H1 (cell line): ENCODE measurements around the gene TCAF1. TPM values are rescaled to one million over a fixed set of nuclear protein-coding genes. Genes with fewer than 3 reads are reported as not detected.
A peak's percentile ranks its signal among the peaks of the same experiment; 100 is the strongest.
"Not testable (repeated sequence)": the region's sequence is repeated elsewhere in the genome, so short reads cannot be mapped to it uniquely, and the experiment has no call there.

Experiments used
- CTCF ChIA-PET: fragments of 300-600 bp; sonication (Branson Sonifier 250); formaldehyde crosslinking; loops from one replicate; lab custom pipeline; 2021; ENCODE audit not compliant: partially characterized antibody; lab: Charles Lee
- POLR2A ChIA-PET: fragments of 300-600 bp; sonication (Branson Sonifier 250); formaldehyde crosslinking; loops from one replicate; lab custom pipeline; 2021; ENCODE audit warnings: inconsistent platforms; ENCODE audit not compliant: partially characterized antibody; lab: Charles Lee
- DNase-seq, 2 experiments: peaks; one replicate each; pipeline versions ENCODE4 v3.0.0 to v3.0.0-alpha.2; 2010 to 2022; ENCODE audit warnings: low spot score in 2 of 2, low read depth in 1 of 2, mixed read lengths in 1 of 2
- FAIRE-seq: peaks from 2 replicates; lab custom pipeline; 2011; peaks lifted over from hg19 to GRCh38; lab: Jason Lieb, UNC
- H2AFZ ChIP-seq: 2 replicates; pipeline ENCODE4 v1.8.1; 2012; ENCODE audit warnings: low read length, inconsistent platforms
- H2AK5ac ChIP-seq: 2 replicates; pipeline ENCODE4 v1.6.1; 2013; ENCODE audit warnings: low read depth, low read length
- H2BK120ac ChIP-seq: replicated peaks from 2 replicates; pipeline ENCODE3; 2013; ENCODE audit warnings: low read depth, low read length, inconsistent platforms
- H2BK12ac ChIP-seq: 2 replicates; pipeline ENCODE4 v1.6.1; 2013; ENCODE audit warnings: low read depth, low read length
- H2BK15ac ChIP-seq: 2 replicates; pipeline ENCODE4 v1.6.1; 2013; ENCODE audit warnings: low read length
- H2BK20ac ChIP-seq: 2 replicates; pipeline ENCODE4 v1.6.1; 2013; ENCODE audit warnings: low read length
- H2BK5ac ChIP-seq: 2 replicates; pipeline ENCODE4 v1.6.1; 2013; ENCODE audit warnings: low read depth, low read length
- H3K14ac ChIP-seq: 2 replicates; pipeline ENCODE4 v1.6.1; 2013; ENCODE audit warnings: inconsistent platforms; ENCODE audit not compliant: insufficient read length
- H3K18ac ChIP-seq: 2 replicates; pipeline ENCODE4 v1.6.1; 2013; ENCODE audit warnings: low read length; ENCODE audit errors: extremely low read depth
- H3K23ac ChIP-seq: 2 replicates; pipeline ENCODE4 v1.6.1; 2013; ENCODE audit warnings: inconsistent platforms; ENCODE audit not compliant: insufficient read length
- H3K23me2 ChIP-seq: 2 replicates; pipeline ENCODE4 v1.6.1; 2013; ENCODE audit warnings: low read depth, low read length
- H3K27ac ChIP-seq: 2 replicates; pipeline ENCODE4 v1.6.1; 2011; ENCODE audit warnings: low read depth, low read length, inconsistent platforms
- H3K27me3 ChIP-seq, 4 experiments: replicated peaks in 1 of 4; 1 replicate in 1 of 4; 2 replicates in 3 of 4; pipeline versions ENCODE4 v1.6.1 to v1.8.1; 2011 to 2013; ENCODE audit warnings: low read length in 3 of 4, mild to moderate bottlenecking in 3 of 4, inconsistent platforms in 2 of 4, mixed read lengths in 2 of 4, moderate library complexity in 1 of 4; ENCODE audit not compliant: control insufficient read depth in 3 of 4, insufficient read depth in 3 of 4; ENCODE audit errors: extremely low read depth in 1 of 4
- H3K36me3 ChIP-seq, 4 experiments: 2 replicates each; pipeline versions ENCODE4 v1.6.1 to v1.8.1; 2011 to 2013; ENCODE audit warnings: mild to moderate bottlenecking in 4 of 4, low read length in 3 of 4, moderate library complexity in 2 of 4, control low read depth in 1 of 4, inconsistent platforms in 1 of 4; ENCODE audit not compliant: insufficient read depth in 4 of 4, control insufficient read depth in 2 of 4
- H3K4ac ChIP-seq: replicated peaks from 2 replicates; pipeline ENCODE3; 2013; ENCODE audit warnings: low read length, low read depth, mixed read lengths, inconsistent platforms; ENCODE audit not compliant: insufficient read length
- H3K4me1 ChIP-seq, 4 experiments: replicated peaks in 1 of 4; 1 replicate in 1 of 4; 2 replicates in 3 of 4; pipeline versions ENCODE4 v1.6.1 to v1.8.1; 2011 to 2013; ENCODE audit warnings: low read length in 3 of 4, inconsistent platforms in 2 of 4, mixed read lengths in 1 of 4; ENCODE audit not compliant: insufficient read depth in 4 of 4, control insufficient read depth in 3 of 4
- H3K4me2 ChIP-seq, 2 experiments: 2 replicates each; pipeline versions ENCODE4 v1.6.1 to v1.8.1; 2011 to 2013; ENCODE audit warnings: low read depth in 2 of 2, low read length in 2 of 2, control low read depth in 1 of 2, inconsistent platforms in 1 of 2, mild to moderate bottlenecking in 1 of 2; ENCODE audit not compliant: insufficient read depth in 1 of 2
- H3K4me3 ChIP-seq, 4 experiments: fragments of 200-600, 300-600 bp in 1 of 4; sonication (generic), shearing (Covaris generic), sonication (Bioruptor Twin) in 1 of 4; 2 replicates each; pipeline versions ENCODE4 v1.5.1 to v1.8.1; 2011 to 2016; ENCODE audit warnings: low read length in 4 of 4, low read depth in 3 of 4, control low read depth in 2 of 4, inconsistent platforms in 2 of 4, mild to moderate bottlenecking in 2 of 4, mixed read lengths in 1 of 4, moderate library complexity in 1 of 4; ENCODE audit not compliant: insufficient read depth in 2 of 4; ENCODE audit errors: extremely low read depth in 1 of 4
- H3K56ac ChIP-seq: replicated peaks from 2 replicates; pipeline ENCODE3; 2013; ENCODE audit warnings: low read depth, mild to moderate bottlenecking, mixed read lengths, low read length, inconsistent platforms; ENCODE audit not compliant: insufficient read length
- H3K79me1 ChIP-seq: 2 replicates; pipeline ENCODE4 v1.6.1; 2013; ENCODE audit warnings: low read depth, low read length, control low read depth
- H3K79me2 ChIP-seq, 2 experiments: 2 replicates each; pipeline versions ENCODE4 v1.6.1 to v1.8.1; 2012 to 2013; ENCODE audit warnings: low read length in 2 of 2, mild to moderate bottlenecking in 2 of 2, inconsistent platforms in 1 of 2; ENCODE audit not compliant: insufficient read depth in 2 of 2, control insufficient read depth in 1 of 2
- H3K9ac ChIP-seq, 4 experiments: replicated peaks in 1 of 4; 1 replicate in 1 of 4; 2 replicates in 3 of 4; pipeline versions ENCODE4 v1.6.1 to v1.8.1; 2011 to 2013; ENCODE audit warnings: low read depth in 3 of 4, low read length in 3 of 4, control low read depth in 2 of 4, mild to moderate bottlenecking in 2 of 4, moderate library complexity in 2 of 4, inconsistent platforms in 1 of 4; ENCODE audit errors: extremely low read depth in 1 of 4
- H3K9me3 ChIP-seq, 2 experiments: 2 replicates each; pipeline versions ENCODE4 v1.6.1 to v1.8.1; 2012 to 2013; ENCODE audit warnings: mild to moderate bottlenecking in 2 of 2, moderate library complexity in 2 of 2, control low read depth in 1 of 2, inconsistent platforms in 1 of 2, low read depth in 1 of 2, low read length in 1 of 2, mixed read lengths in 1 of 2; ENCODE audit not compliant: insufficient read depth in 2 of 2
- H4K20me1 ChIP-seq, 2 experiments: replicated peaks in 1 of 2; 2 replicates each; pipeline versions ENCODE3 to v1.8.1; 2011 to 2013; ENCODE audit warnings: inconsistent platforms in 2 of 2, low read length in 2 of 2, mild to moderate bottlenecking in 1 of 2; ENCODE audit not compliant: insufficient read depth in 2 of 2, control insufficient read depth in 1 of 2
- H4K5ac ChIP-seq: 2 replicates; pipeline ENCODE4 v1.6.1; 2013; ENCODE audit warnings: low read length, low read depth, mixed read lengths, inconsistent platforms; ENCODE audit not compliant: insufficient read length
- H4K8ac ChIP-seq: 2 replicates; pipeline ENCODE4 v1.8.0; 2013; ENCODE audit warnings: mild to moderate bottlenecking, moderate library complexity, low read length, inconsistent platforms; ENCODE audit not compliant: insufficient read depth; ENCODE audit errors: extremely low read depth
- H4K91ac ChIP-seq: replicated peaks from 2 replicates; pipeline ENCODE3; 2013; ENCODE audit warnings: low read length, mixed read lengths, inconsistent platforms; ENCODE audit not compliant: insufficient read length
- CREB1 ChIP-seq: IDR thresholded peaks from 2 replicates; pipeline ENCODE4 v1.6.1; 2012; ENCODE audit warnings: inconsistent platforms
- WGBS, 2 experiments: shearing (Covaris generic) in 1 of 2; methylation state at CpG; one replicate each; pipeline versions ENCODE4 v1.1.6 to v1.1.7; 2013 to 2015; ENCODE audit warnings: low lambda C conversion rate in 2 of 2, mixed read lengths in 2 of 2, inconsistent platforms in 1 of 2, low coverage in 1 of 2, missing lambda C conversion rate in 1 of 2; ENCODE audit not compliant: insufficient replicate concordance in 2 of 2, insufficient coverage in 1 of 2, insufficient read length in 1 of 2; ENCODE audit errors: extremely low coverage in 1 of 2, missing lambda C conversion rate in 1 of 2; 5-methylcytosine and 5-hydroxymethylcytosine counted together
- polyA plus RNA-seq, 7 experiments: library from polyadenylated mRNA; depleted of rRNA in 3 of 7; stranded (reverse) in 5 of 7; unstranded in 2 of 7; fragments of >200 nt in 5 of 7; fragments of 200-250 nt in 2 of 7; gene quantifications; 1 replicate in 5 of 7; 2 replicates in 1 of 7; 4 replicates in 1 of 7; pipeline versions ENCODE4 v1.2.1 to v1.2.3, GENCODE V29; 2011 to 2013; ENCODE audit warnings: missing spikeins in 2 of 7, mixed read lengths in 2 of 7
- total RNA-seq: library from RNA; stranded (reverse); fragmentation: NEBNext Ultra II Directional; extraction: Animal tissue kit (Norgen Biotek cat#: 25700); gene quantifications from 2 replicates; pipeline ENCODE4 v1.2.1, GENCODE V29; 2021

The TCAF1 gene
- total and polyA plus RNA-seq, 2 of the 8 experiments (the other 6 are each of a cell fraction or from before 2014, with no cell fraction given): 9.6 to 28.0 TPM

- H2BK15ac ChIP-seq, H4K20me1 ChIP-seq, H3K56ac ChIP-seq, H2BK120ac ChIP-seq, H3K18ac ChIP-seq, H3K4me1 ChIP-seq, H3K4ac ChIP-seq, H3K23ac ChIP-seq, H4K5ac ChIP-seq, H4K8ac ChIP-seq, H3K27ac ChIP-seq, H2AK5ac ChIP-seq, H3K9ac ChIP-seq, H3K14ac ChIP-seq, H4K91ac ChIP-seq, H3K79me1 ChIP-seq, H3K9me3 ChIP-seq, FAIRE-seq, H3K27me3 ChIP-seq, H2AFZ ChIP-seq, H2BK5ac ChIP-seq, H3K79me2 ChIP-seq, CTCF ChIA-PET, H2BK20ac ChIP-seq, H2BK12ac ChIP-seq, H3K36me3 ChIP-seq, POLR2A ChIA-PET, H3K23me2 ChIP-seq: not testable (repeated sequence)
- TF ChIP-seq CREB1: peak; percentile 42
- Histone ChIP-seq H3K4me2 (peak overlapping the region in 1 of 2 experiments; percentile 46; a peak in 1 of 4 replicates), H3K4me3 (peak overlapping the region in 1 of 4 experiments; percentile 47; a peak in 2 of 8 replicates)
- DNase-seq: peak in 1 of 2 experiments; percentile 99
- WGBS, 2 experiments: no CpG with 5 or more reads among the region's 38 CpGs
Observed at GRCh38 chr7:143836622-143837021, 65.4 kb downstream of the TCAF1 start.

DNA sequence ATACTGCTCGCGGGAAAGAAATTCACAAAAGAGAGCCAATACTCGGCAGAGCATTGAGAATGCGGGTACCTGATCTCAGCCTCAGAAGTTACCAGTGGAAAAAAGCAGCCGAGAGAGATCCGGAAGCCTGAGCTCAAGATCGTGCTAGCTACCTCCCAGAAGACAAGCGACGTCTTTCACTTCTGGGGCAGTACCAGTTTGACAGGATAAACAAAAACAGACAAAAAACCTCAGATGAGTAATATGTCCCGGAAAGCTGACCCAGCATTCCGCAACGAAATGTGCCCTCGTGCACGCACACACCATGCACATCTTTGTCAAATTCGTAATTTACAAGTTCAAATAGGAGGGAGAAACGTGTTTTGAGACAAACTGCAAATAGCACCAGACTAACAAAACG, 65.9 kb downstream of the TCAF1 start:
- H3K23ac ChIP-seq, H4K8ac ChIP-seq, H2BK20ac ChIP-seq, H4K20me1 ChIP-seq, H3K36me3 ChIP-seq, H3K14ac ChIP-seq, H3K27ac ChIP-seq, H4K91ac ChIP-seq, H2BK15ac ChIP-seq, H2BK12ac ChIP-seq, H4K5ac ChIP-seq, CTCF ChIA-PET, H2BK120ac ChIP-seq, H3K56ac ChIP-seq, H3K23me2 ChIP-seq, FAIRE-seq, H3K4me2 ChIP-seq, H3K4ac ChIP-seq, H2BK5ac ChIP-seq, H3K9ac ChIP-seq, H3K79me1 ChIP-seq, H3K79me2 ChIP-seq, H3K4me1 ChIP-seq, H3K27me3 ChIP-seq, H3K4me3 ChIP-seq, POLR2A ChIA-PET, H2AFZ ChIP-seq, DNase-seq, H3K9me3 ChIP-seq, H3K18ac ChIP-seq, H2AK5ac ChIP-seq: not testable (repeated sequence)
- WGBS, 2 experiments: no CpG with 5 or more reads among the region's 17 CpGs
